Adrenal gland (tissue), 5 donors: Measurements from ENCODE around the gene HBD.

Experiments used
- POLR2A ChIP-seq, 2 donors: fragments of 450-650 bp; IDR thresholded peaks; one replicate each; pipeline ENCODE4 v1.6.1; 2017; ENCODE audit warnings: antibody characterized with exemption in 2 of 2, mild to moderate bottlenecking in 2 of 2, moderate library complexity in 1 of 2
- TF ChIP-seq, protein P1 (sequence below), 6 experiments: fragments of 450-650 bp in 4 of 6; fragments of 200-600 bp in 2 of 6; sonication (generic) in 1 of 6; IDR thresholded peaks; 1 replicate in 5 of 6; 2 replicates in 1 of 6; pipeline versions ENCODE4 v1.5.1 to v1.8.0; 2016 to 2021; ENCODE audit warnings: antibody characterized with exemption in 6 of 6, mild to moderate bottlenecking in 2 of 6, moderate library complexity in 1 of 6
- donor health status: DM: no; HTN: no; CAD: no.

DNA sequence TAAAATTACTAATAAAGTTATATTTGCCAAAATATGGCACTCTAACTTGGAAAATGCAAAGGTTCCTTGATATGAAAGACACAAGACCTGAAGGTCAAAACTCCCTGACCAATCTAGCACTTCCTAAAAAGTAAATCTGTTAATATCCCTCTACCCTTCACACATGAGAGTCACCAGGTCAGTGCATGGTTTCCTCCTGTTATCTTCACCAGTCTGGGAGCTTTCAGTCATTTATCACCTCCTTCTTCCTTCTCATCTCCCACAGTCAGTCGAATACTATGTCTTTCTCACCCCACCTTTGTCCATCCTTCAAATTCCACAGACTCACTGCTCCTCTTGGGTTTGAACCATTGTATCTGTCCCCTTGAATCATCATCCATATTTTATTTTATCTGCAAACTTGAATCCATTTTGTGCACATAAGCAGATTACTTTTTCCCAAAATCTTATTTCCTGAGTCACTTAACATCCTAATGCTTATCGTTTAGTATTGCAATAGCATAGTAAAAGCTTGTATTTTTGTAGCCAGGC is 32.8 kb upstream of the HBD start:
- TF ChIP-seq, protein P1, sequence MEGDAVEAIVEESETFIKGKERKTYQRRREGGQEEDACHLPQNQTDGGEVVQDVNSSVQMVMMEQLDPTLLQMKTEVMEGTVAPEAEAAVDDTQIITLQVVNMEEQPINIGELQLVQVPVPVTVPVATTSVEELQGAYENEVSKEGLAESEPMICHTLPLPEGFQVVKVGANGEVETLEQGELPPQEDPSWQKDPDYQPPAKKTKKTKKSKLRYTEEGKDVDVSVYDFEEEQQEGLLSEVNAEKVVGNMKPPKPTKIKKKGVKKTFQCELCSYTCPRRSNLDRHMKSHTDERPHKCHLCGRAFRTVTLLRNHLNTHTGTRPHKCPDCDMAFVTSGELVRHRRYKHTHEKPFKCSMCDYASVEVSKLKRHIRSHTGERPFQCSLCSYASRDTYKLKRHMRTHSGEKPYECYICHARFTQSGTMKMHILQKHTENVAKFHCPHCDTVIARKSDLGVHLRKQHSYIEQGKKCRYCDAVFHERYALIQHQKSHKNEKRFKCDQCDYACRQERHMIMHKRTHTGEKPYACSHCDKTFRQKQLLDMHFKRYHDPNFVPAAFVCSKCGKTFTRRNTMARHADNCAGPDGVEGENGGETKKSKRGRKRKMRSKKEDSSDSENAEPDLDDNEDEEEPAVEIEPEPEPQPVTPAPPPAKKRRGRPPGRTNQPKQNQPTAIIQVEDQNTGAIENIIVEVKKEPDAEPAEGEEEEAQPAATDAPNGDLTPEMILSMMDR (IDR thresholded peaks at IDR 0.05): no peak
- no peak for TF ChIP-seq POLR2A (IDR thresholded peaks at IDR 0.05)
